Smooth muscle cell of trachea (primary cell): ENCODE measurements around the gene CYP2D6. TPM values are rescaled to one million over a fixed set of nuclear protein-coding genes. Genes with fewer than 3 reads are reported as not detected.

Experiments
- total RNA-seq: library from RNA; depleted of rRNA; stranded (reverse); fragments of >200 nt; gene quantifications from 2 replicates; pipeline ENCODE4 v1.2.1, GENCODE V29; 2014

The CYP2D6 gene
- total RNA-seq = 0.15 and 0.33 TPM in 2 replicates

DNA sequence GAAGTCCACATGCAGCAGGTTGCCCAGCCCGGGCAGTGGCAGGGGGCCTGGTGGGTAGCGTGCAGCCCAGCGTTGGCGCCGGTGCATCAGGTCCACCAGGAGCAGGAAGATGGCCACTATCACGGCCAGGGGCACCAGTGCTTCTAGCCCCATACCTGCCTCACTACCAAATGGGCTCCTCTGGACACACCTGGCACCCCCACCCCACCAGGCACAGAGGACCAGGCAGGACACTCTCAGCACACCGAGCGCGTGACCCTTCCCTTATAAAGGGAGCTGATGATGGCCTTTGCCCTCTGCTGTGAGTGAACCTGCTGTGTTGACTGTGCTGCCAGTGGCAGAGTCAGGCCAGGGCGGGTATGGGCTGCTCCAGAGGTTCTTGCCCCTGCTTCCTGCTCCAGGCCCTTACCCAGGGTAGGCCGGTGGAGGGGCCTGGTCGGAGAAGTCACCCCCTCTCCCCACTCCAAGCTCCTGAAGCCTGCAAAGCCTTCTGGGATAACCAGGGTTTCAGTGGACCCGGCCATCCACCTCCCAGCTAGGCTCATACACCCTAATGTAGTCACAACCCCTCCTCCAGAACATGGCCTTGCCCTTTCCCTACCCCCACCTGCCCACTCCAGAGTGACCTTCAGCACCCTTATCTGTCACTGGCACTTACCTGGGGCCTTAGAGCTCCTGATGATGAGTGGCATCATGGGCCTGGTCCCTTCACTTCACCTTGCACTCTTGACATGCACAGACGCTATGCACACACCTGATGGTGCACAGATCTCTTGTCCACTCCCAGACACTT, at the start of gene CYP2D6:
CYP2D6 (minus strand) TSS at position 172 of the 793 bp plus-strand sequence; CDS start at position 153, 19 bp downstream.

GRCh38 chr22:42090596-42091454, 39.8 kb downstream of the CYP2D6 start, which contains the start of gene NDUFA6:
TSS of gene NDUFA6 (minus strand) at chr22:42090772. CDS start at chr22:42090744, 28 bp downstream.

GRCh38 chr22:42079319-42080251, 51.0 kb downstream of the CYP2D6 start, which contains the start of gene SMDT1:
TSS of gene SMDT1 (plus strand) at chr22:42079700. CDS start at chr22:42079769, 69 bp downstream.

Other genes with a start within 250 kb of the CYP2D6 start
- not detected in 2 replicates for gene SHISA8, start 215.7 kb downstream of the CYP2D6 start, total RNA-seq
- 0.15 and 0.17 TPM in 2 replicates for gene TNFRSF13C, start 204.0 kb downstream of the CYP2D6 start, total RNA-seq
- gene CENPM, start 183.7 kb downstream of the CYP2D6 start, total RNA-seq = 3.5 and 33.3 TPM in 2 replicates
- under 0.01 and 0.33 TPM in 2 replicates for gene SEPTIN3, start 161.4 kb downstream of the CYP2D6 start, total RNA-seq
- gene WBP2NL, start 132.0 kb downstream of the CYP2D6 start, total RNA-seq = 0.73 and 1.7 TPM in 2 replicates
- 58.4 and 59.1 TPM in 2 replicates for gene NAGA, start 60.0 kb downstream of the CYP2D6 start, total RNA-seq
- gene PHETA2, start 56.6 kb downstream of the CYP2D6 start, total RNA-seq = 14.1 and 26.8 TPM in 2 replicates
- gene SMDT1, start 51.1 kb downstream of the CYP2D6 start, total RNA-seq = 4.1 and 6.7 TPM in 2 replicates
- gene NDUFA6, start 40.0 kb downstream of the CYP2D6 start, total RNA-seq = 34.6 and 86.8 TPM in 2 replicates
- 25.5 and 26.3 TPM in 2 replicates for gene TCF20, start 139.8 kb upstream of the CYP2D6 start, total RNA-seq